Smooth muscle cell (in vitro differentiated cells): Measurements from ENCODE around the gene NXPH3. TPM values are rescaled to one million over a fixed set of nuclear protein-coding genes. Genes with fewer than 3 reads are reported as not detected.
A peak's percentile ranks its signal among the peaks of the same experiment; 100 is the strongest.

Experiments used
- DNase-seq: peaks from one replicate; lab custom pipeline; 2025; ENCODE audit not compliant: unreplicated experiment; lab: John Stamatoyannopoulos, UW
- H2AFZ ChIP-seq: fragments of 200-600 bp; sonication (generic); 2 replicates; pipeline ENCODE4 v1.6.0; 2016; ENCODE audit warnings: antibody characterized with exemption, low read depth, mild to moderate bottlenecking
- H3F3A ChIP-seq: fragments of 200-600 bp; sonication (generic); 2 replicates; pipeline ENCODE4 v1.6.0; 2017; ENCODE audit warnings: antibody characterized with exemption, low read depth
- H3K27ac ChIP-seq: fragments of 200-600 bp; sonication (generic); 2 replicates; pipeline ENCODE4 v1.5.1; 2016; ENCODE audit warnings: low read depth, mild to moderate bottlenecking
- H3K27me3 ChIP-seq: fragments of 200-600 bp; sonication (generic); 2 replicates; pipeline ENCODE4 v1.6.1; 2016; ENCODE audit warnings: low read depth, mild to moderate bottlenecking
- H3K36me3 ChIP-seq: fragments of 200-600 bp; sonication (generic); 2 replicates; pipeline ENCODE4 v1.5.1; 2016; ENCODE audit warnings: low read depth
- H3K4me1 ChIP-seq: fragments of 200-600 bp; sonication (generic); 2 replicates; pipeline ENCODE4 v1.5.1; 2016; ENCODE audit warnings: low read depth
- H3K4me2 ChIP-seq: fragments of 200-600 bp; sonication (generic); 2 replicates; pipeline ENCODE4 v1.6.0; 2016; ENCODE audit warnings: mild to moderate bottlenecking
- H3K4me3 ChIP-seq: fragments of 200-600 bp; sonication (generic); 2 replicates; pipeline ENCODE4 v1.5.1; 2016; ENCODE audit warnings: mild to moderate bottlenecking
- H3K79me2 ChIP-seq: fragments of 200-600 bp; sonication (generic); 2 replicates; pipeline ENCODE4 v1.6.0; 2016; ENCODE audit warnings: low read depth, mild to moderate bottlenecking
- H3K9ac ChIP-seq: fragments of 200-600 bp; sonication (generic); 2 replicates; pipeline ENCODE4 v1.6.0; 2016; ENCODE audit warnings: low read depth
- H3K9me3 ChIP-seq: fragments of 200-600 bp; sonication (generic); replicated peaks from 2 replicates; pipeline ENCODE4 v1.5.1; 2016; ENCODE audit warnings: low read depth
- H4K20me1 ChIP-seq: fragments of 200-600 bp; sonication (generic); 2 replicates; pipeline ENCODE4 v1.6.0; 2016; ENCODE audit warnings: low read depth
- WGBS: methylation state at CpG from one replicate; pipeline ENCODE4 v1.1.7; 2016; ENCODE audit warnings: low lambda C conversion rate; 5-methylcytosine and 5-hydroxymethylcytosine counted together
- polyA plus RNA-seq: library from polyadenylated mRNA; unstranded; fragments of >200 nt; fragmentation: Nextera tagmentation; extraction: Ambion mirVana; gene quantifications from 2 replicates; pipeline ENCODE4 v1.2.1, GENCODE V29; 2016
- total RNA-seq: library from RNA; depleted of rRNA; stranded (reverse); fragments of >200 nt; gene quantifications from 2 replicates; pipeline ENCODE4 v1.2.3, GENCODE V29; 2014
- TF ChIP-seq, protein P1 (sequence below): fragments of 200-600 bp; sonication (generic); IDR thresholded peaks from 2 replicates; pipeline ENCODE4 v1.5.1; 2017; ENCODE audit warnings: borderline replicate concordance, mild to moderate bottlenecking, antibody characterized with exemption; ENCODE audit not compliant: insufficient read depth, poor library complexity, severe bottlenecking

The NXPH3 gene
- total and polyA plus RNA-seq, 2 experiments from 2014 or later = 1.5 to 3.6 TPM

DNA sequence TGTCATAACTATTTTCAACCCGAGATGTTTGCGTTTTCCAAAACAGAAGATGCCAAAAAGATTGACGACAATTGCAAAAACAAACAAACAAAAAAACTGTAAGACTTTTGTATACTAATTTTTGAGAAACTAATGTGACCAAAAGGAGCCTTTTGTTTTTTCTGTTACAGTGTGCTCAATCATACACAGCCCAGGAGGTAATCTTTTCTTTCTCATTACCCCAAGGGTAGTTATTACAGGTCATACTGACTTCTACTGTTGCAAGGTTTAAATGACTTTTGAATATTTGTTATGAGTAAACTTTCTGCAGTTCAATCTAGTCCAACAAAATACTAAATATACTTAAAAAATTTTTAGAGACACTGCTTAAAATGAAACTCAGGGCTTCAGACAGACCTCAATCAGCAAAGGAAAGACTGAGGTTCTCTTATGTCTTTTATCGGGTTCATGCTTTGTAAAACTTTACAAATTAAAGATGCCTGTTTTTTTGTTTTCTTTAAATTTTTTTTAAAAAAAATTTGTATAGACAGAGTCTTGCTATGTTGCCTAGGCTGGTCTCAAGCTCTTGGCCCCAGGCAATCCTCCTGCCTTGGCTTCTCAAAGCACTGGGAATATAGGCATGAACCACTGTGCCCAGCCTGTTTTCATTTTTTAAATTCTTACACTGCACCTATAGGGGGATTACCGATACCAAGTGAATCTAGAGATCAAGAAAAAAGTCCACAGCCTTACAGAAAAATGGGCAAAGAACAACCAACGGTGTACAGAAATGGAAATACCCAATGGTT is 54.6 kb downstream of the NXPH3 start:
- TF ChIP-seq, protein P1, sequence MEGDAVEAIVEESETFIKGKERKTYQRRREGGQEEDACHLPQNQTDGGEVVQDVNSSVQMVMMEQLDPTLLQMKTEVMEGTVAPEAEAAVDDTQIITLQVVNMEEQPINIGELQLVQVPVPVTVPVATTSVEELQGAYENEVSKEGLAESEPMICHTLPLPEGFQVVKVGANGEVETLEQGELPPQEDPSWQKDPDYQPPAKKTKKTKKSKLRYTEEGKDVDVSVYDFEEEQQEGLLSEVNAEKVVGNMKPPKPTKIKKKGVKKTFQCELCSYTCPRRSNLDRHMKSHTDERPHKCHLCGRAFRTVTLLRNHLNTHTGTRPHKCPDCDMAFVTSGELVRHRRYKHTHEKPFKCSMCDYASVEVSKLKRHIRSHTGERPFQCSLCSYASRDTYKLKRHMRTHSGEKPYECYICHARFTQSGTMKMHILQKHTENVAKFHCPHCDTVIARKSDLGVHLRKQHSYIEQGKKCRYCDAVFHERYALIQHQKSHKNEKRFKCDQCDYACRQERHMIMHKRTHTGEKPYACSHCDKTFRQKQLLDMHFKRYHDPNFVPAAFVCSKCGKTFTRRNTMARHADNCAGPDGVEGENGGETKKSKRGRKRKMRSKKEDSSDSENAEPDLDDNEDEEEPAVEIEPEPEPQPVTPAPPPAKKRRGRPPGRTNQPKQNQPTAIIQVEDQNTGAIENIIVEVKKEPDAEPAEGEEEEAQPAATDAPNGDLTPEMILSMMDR = no peak
- Histone ChIP-seq H3K27ac (no peak overlapping the region), H3K4me1 (peaks cover 35% of the 10 kb centered on the region), H3K9ac (no peak overlapping the region), H3K4me2 (no peak overlapping the region), H3K9me3 (no peaks in the 10 kb centered on the region), H3K36me3 (no peaks in the 10 kb centered on the region), H3K27me3 (no peaks in the 10 kb centered on the region), H3K79me2 (peaks cover 78% of the 10 kb centered on the region), H4K20me1 (peaks cover 96% of the 10 kb centered on the region), H2AFZ (no peak overlapping the region), H3K4me3 (no peak overlapping the region), H3F3A (no peaks in the 10 kb centered on the region)
- 94% methylated on average over 6 of the region's 6 CpGs for WGBS
- DNase-seq = no peak

DNA sequence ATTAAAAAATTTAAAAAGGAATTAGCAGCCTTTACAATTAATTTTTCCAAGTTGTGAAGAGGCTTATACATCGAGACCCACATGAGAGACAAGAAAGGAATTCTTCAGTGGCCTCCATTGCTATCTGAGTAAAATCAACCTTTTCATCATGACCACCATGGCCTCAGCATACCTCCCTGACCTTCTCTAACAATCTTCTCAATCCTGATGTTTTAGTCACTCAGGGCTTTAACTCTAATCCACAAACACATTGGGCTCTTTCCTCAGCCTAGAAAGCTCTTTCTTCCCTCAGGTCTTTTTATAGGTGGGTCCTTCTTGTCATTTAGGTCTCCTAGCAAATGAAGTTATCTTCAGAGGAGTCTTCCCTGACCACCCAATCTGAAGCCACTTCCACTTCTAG is 55.8 kb downstream of the NXPH3 start:
- Histone ChIP-seq H2AFZ (no peak overlapping the region), H3K4me1 (peaks cover 36% of the 10 kb centered on the region), H3K27me3 (no peaks in the 10 kb centered on the region), H3K79me2 (peaks cover 77% of the 10 kb centered on the region), H4K20me1 (peaks cover 87% of the 10 kb centered on the region), H3K9me3 (no peaks in the 10 kb centered on the region), H3K9ac (no peak overlapping the region), H3K4me3 (no peak overlapping the region), H3F3A (no peaks in the 10 kb centered on the region), H3K36me3 (no peaks in the 10 kb centered on the region), H3K4me2 (peak overlapping the region; percentile 2), H3K27ac (no peak overlapping the region)
- WGBS = 67% methylated on average over 1 of the region's 1 CpG
- no peak for DNase-seq
- TF ChIP-seq, protein P1 = no peak

Other genes with a start within 250 kb of the NXPH3 start
- 42.5 and 48.8 TPM in 2 replicates for gene ZNF652, start 213.6 kb upstream of the NXPH3 start, total RNA-seq
- gene ZNF652, start 213.6 kb upstream of the NXPH3 start, polyA plus RNA-seq = 18.3 and 27.4 TPM in 2 replicates
- 80.8 and 90.1 TPM in 2 replicates for gene PHB1, start 161.0 kb upstream of the NXPH3 start, total RNA-seq
- gene PHB1, start 161.0 kb upstream of the NXPH3 start, polyA plus RNA-seq = 181 and 184 TPM in 2 replicates
- gene NGFR, start 80.6 kb upstream of the NXPH3 start, total RNA-seq = 1.3 and 2.4 TPM in 2 replicates
- gene NGFR, start 80.6 kb upstream of the NXPH3 start, polyA plus RNA-seq = 2.3 and 2.5 TPM in 2 replicates
- gene SPOP, start 102.2 kb downstream of the NXPH3 start, total RNA-seq = 36.5 and 55.0 TPM in 2 replicates
- gene SPOP, start 102.2 kb downstream of the NXPH3 start, polyA plus RNA-seq = 54.9 and 69.8 TPM in 2 replicates
- 116 and 126 TPM in 2 replicates for gene SLC35B1, start 132.1 kb downstream of the NXPH3 start, total RNA-seq
- gene SLC35B1, start 132.1 kb downstream of the NXPH3 start, polyA plus RNA-seq = 98.9 and 111 TPM in 2 replicates
- gene FAM117A, start 188.3 kb downstream of the NXPH3 start, total RNA-seq = 4.9 and 7.1 TPM in 2 replicates
- 6.3 and 8.3 TPM in 2 replicates for gene FAM117A, start 188.3 kb downstream of the NXPH3 start, polyA plus RNA-seq
- gene KAT7, start 212.8 kb downstream of the NXPH3 start, total RNA-seq = 22.7 and 32.0 TPM in 2 replicates
- 17.2 and 21.7 TPM in 2 replicates for gene KAT7, start 212.8 kb downstream of the NXPH3 start, polyA plus RNA-seq